Endodermal cell (in vitro differentiated cells): Measurements from ENCODE around the gene TMC7. TPM values are rescaled to one million over a fixed set of nuclear protein-coding genes. Genes with fewer than 3 reads are reported as not detected.

Experiments
- DNase-seq: peaks from one replicate; pipeline ENCODE4 v3.0.0-alpha.2; 2017
- H3K27ac ChIP-seq: 2 replicates; pipeline ENCODE4 v1.5.1; 2013; ENCODE audit warnings: mild to moderate bottlenecking, low read depth, low read length, moderate library complexity
- H3K27me3 ChIP-seq: 2 replicates; pipeline ENCODE4 v1.6.1; 2013; ENCODE audit warnings: mild to moderate bottlenecking, low read length, moderate library complexity; ENCODE audit not compliant: insufficient read depth, control insufficient read depth, poor library complexity, severe bottlenecking
- H3K36me3 ChIP-seq: 2 replicates; pipeline ENCODE4 v1.7.0; 2013; ENCODE audit warnings: mild to moderate bottlenecking, low read length, moderate library complexity; ENCODE audit not compliant: control insufficient read depth, insufficient read depth
- H3K4me1 ChIP-seq: one replicate; pipeline ENCODE4 v1.7.0; 2013; ENCODE audit warnings: low read length; ENCODE audit not compliant: control insufficient read depth, insufficient read depth
- H3K4me3 ChIP-seq: 2 replicates; pipeline ENCODE4 v1.5.1; 2013; ENCODE audit warnings: mild to moderate bottlenecking, low read length, moderate library complexity
- H3K9ac ChIP-seq: 2 replicates; pipeline ENCODE4 v1.6.1; 2013; ENCODE audit warnings: mild to moderate bottlenecking, low read length, moderate library complexity; ENCODE audit not compliant: poor library complexity, severe bottlenecking; ENCODE audit errors: extremely low read depth
- H3K9me3 ChIP-seq: 2 replicates; pipeline ENCODE4 v1.6.1; 2013; ENCODE audit warnings: mild to moderate bottlenecking, low read length, moderate library complexity; ENCODE audit not compliant: control insufficient read depth
- H3K27ac Mint-ChIP-seq: 2 replicates; pipeline ENCODE4 v1.8.0; 2020; ENCODE audit warnings: mixed read lengths
- H3K27me3 Mint-ChIP-seq: 2 replicates; pipeline ENCODE4 v1.8.0; 2021; ENCODE audit warnings: mild to moderate bottlenecking, mixed read lengths; ENCODE audit not compliant: insufficient read depth
- H3K36me3 Mint-ChIP-seq: 2 replicates; pipeline ENCODE4 v1.8.0; 2020; ENCODE audit warnings: low read depth, mixed read lengths
- H3K4me1 Mint-ChIP-seq: 2 replicates; pipeline ENCODE4 v1.8.0; 2020; ENCODE audit warnings: mixed read lengths
- H3K4me3 Mint-ChIP-seq: 2 replicates; pipeline ENCODE4 v1.8.0; 2020; ENCODE audit warnings: mild to moderate bottlenecking, moderate library complexity, mixed read lengths
- H3K9me3 Mint-ChIP-seq: 2 replicates; pipeline ENCODE4 v1.8.0; 2020; ENCODE audit warnings: mild to moderate bottlenecking, mixed read lengths
- WGBS, 2 experiments: methylation state at CpG; one replicate each; pipeline versions ENCODE4 v1.1.5 to v1.1.7; 2013; ENCODE audit warnings: missing lambda C conversion rate in 2 of 2, mixed read lengths in 1 of 2; ENCODE audit not compliant: insufficient coverage in 1 of 2, insufficient read length in 1 of 2; 5-methylcytosine and 5-hydroxymethylcytosine counted together
- total RNA-seq, 2 donors: library from RNA; stranded (reverse); fragmentation: NEBNext Ultra II Directional in 1 of 2; extraction: Animal tissue kit (Norgen Biotek cat#: 25700) in 1 of 2; gene quantifications; 2 replicates in 1 of 2; 3 replicates in 1 of 2; pipeline ENCODE4 v1.2.1, GENCODE V29; 2021
- TF ChIP-seq, protein P1 (sequence below): fragments of 200-600 bp; sonication (generic); conservative IDR thresholded peaks from 2 replicates; pipeline ENCODE4 v1.5.0; 2021; ENCODE audit warnings: antibody characterized with exemption, mild to moderate bottlenecking

The TMC7 gene
- total RNA-seq, 2 donors from 2014 or later, result 14.9 to 16.6 TPM

DNA sequence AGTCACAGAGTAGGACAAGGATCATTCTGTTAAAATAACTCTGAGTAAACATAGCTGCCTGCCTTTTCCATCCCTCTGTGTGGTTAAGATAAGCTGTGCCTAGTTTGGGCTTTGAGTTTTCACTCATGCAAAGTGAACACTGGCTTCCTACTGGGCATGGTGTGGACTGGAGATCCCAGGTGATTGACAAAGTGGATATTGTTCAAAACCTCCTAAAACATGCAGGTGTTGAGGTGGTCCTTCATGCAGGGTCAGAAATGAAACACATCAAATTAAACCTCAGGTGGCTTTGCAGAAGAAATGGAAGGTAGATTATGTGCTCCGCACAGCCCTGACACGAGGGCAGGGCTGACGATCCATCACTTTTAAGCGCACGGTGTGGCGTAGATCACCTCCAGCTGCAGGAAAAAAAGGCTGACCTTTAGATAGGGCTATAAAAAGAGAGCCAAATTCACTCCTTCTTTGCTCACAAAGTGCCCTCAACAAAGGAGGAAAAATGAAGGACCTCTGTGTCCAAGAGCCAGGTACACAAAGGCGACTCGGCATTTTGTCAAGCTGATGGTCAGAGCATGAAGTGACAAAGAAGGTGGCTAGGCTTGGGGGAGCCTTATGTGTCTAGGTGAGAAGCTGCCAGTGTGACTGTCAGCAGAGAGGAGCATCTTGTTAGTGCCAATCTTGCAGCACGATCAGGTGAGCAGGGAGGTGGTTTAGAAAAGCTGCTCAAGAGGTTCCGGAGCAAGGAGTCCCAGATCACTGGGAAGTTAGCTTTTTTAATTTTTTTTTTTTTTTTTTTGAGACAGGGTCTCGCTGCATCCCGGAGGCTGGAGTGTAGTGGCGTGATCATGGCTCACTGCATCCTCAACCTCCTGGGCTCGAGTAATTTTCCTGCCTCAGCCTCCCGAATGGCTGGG is 110.2 kb downstream of the TMC7 start:
- Mint-ChIP-seq H3K27me3 (no peaks in the 10 kb centered on the region), H3K4me1 (peaks cover 8% of the 10 kb centered on the region), H3K9me3 (peaks cover 6% of the 10 kb centered on the region), H3K27ac (no peak overlapping the region), H3K36me3 (no peaks in the 10 kb centered on the region), H3K4me3 (no peak overlapping the region)
- Histone ChIP-seq H3K4me1 (no peaks in the 10 kb centered on the region), H3K4me3 (no peak overlapping the region), H3K27me3 (no peaks in the 10 kb centered on the region), H3K36me3 (no peaks in the 10 kb centered on the region), H3K27ac (no peak overlapping the region), H3K9me3 (peaks cover 7% of the 10 kb centered on the region), H3K9ac (no peak overlapping the region)
- TF ChIP-seq, protein P1, sequence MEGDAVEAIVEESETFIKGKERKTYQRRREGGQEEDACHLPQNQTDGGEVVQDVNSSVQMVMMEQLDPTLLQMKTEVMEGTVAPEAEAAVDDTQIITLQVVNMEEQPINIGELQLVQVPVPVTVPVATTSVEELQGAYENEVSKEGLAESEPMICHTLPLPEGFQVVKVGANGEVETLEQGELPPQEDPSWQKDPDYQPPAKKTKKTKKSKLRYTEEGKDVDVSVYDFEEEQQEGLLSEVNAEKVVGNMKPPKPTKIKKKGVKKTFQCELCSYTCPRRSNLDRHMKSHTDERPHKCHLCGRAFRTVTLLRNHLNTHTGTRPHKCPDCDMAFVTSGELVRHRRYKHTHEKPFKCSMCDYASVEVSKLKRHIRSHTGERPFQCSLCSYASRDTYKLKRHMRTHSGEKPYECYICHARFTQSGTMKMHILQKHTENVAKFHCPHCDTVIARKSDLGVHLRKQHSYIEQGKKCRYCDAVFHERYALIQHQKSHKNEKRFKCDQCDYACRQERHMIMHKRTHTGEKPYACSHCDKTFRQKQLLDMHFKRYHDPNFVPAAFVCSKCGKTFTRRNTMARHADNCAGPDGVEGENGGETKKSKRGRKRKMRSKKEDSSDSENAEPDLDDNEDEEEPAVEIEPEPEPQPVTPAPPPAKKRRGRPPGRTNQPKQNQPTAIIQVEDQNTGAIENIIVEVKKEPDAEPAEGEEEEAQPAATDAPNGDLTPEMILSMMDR, result no peak
- WGBS, 2 experiments, result 83 to 86% methylated on average over 11 to 15 of the region's 15 CpGs
- DNase-seq, result peak; percentile 44

DNA sequence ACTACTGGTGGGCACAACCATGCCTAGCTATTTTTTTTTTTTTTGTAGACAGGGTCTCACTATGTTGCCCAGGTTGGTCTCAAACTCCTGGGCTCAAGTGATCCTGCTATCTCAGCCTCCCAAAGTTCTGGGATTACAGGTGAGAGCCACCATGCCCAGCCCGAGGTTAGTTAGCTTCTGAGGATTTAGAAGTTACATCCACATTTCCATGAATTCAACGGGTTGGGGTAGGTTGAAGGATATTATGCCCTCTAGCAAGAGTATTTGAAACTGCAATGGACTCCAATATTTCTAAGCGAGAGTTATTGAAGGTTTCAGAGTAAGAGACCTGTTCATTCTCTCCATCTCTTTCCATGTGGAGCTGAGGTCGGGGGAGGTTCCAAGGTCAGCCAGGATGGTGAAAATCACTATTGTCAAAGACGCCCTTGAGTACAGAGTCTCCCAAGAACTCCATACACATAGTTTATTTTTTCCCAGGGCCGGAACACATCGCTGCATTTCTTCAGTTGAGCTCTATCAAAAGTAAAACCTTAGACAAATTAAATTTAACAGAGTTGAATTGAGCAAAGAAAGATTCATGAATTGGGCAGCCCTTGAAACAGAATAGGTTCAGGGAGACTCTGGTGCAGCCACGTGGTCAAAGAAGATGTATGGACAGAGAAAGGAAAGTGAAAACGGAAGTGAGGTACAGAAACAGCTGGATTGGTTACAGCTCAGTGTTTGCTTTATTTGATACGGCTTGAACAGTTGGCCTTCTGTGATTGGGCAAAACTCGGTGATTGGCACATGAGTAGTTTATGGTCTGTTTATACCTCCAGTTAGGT is 111.0 kb downstream of the TMC7 start:
- Mint-ChIP-seq H3K27me3 (no peaks in the 10 kb centered on the region), H3K4me1 (peaks cover 8% of the 10 kb centered on the region), H3K36me3 (no peaks in the 10 kb centered on the region), H3K4me3 (no peak overlapping the region), H3K9me3 (peaks cover 6% of the 10 kb centered on the region), H3K27ac (no peak overlapping the region)
- DNase-seq, result peak; percentile 30
- Histone ChIP-seq H3K36me3 (no peaks in the 10 kb centered on the region), H3K9me3 (peaks cover 7% of the 10 kb centered on the region), H3K9ac (no peak overlapping the region), H3K27me3 (no peaks in the 10 kb centered on the region), H3K4me1 (no peaks in the 10 kb centered on the region), H3K27ac (no peak overlapping the region), H3K4me3 (no peak overlapping the region)
- TF ChIP-seq, protein P1, result peak; percentile 39
- WGBS, 2 experiments, result 92 to 93% methylated on average over 8 to 11 of the region's 11 CpGs

DNA sequence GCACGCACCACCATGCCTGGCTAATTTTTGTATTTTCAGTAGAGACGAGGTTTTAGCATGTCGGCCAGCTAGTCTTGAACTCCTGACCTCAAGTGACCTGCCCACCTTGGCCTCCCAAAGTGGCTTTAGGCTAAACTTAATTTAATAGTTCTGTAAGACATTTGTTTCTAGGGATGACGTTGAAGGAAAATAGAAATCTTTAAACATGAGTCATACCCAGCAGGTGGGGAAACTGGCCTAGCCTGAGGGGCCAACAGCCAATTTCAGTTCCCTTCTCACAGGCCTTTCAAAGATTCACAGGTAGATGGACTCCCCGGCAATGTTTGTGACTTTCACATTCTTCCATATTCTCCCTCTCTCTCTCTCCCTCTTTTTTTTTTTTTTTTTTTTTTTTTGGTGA is 111.9 kb downstream of the TMC7 start:
- H3K36me3 ChIP-seq, result no peaks in the 10 kb centered on the region
- no peak overlapping the region for H3K4me3 ChIP-seq
- TF ChIP-seq, protein P1, result no peak
- DNase-seq, result peak; percentile 72
- Mint-ChIP-seq H3K27ac (no peak overlapping the region), H3K9me3 (peaks cover 6% of the 10 kb centered on the region), H3K36me3 (no peaks in the 10 kb centered on the region), H3K4me1 (peaks cover 8% of the 10 kb centered on the region), H3K27me3 (no peaks in the 10 kb centered on the region), H3K4me3 (no peak overlapping the region)
- no peaks in the 10 kb centered on the region for H3K27me3 ChIP-seq
- no peak overlapping the region for H3K27ac ChIP-seq
- no peaks in the 10 kb centered on the region for H3K4me1 ChIP-seq
- peaks cover 7% of the 10 kb centered on the region for H3K9me3 ChIP-seq
- 84 to 88% methylated on average over 3 to 5 of the region's 5 CpGs for WGBS, 2 experiments
- no peak overlapping the region for H3K9ac ChIP-seq
